ENCODE measurements around the gene HEPACAM2. TPM values are rescaled to one million over a fixed set of nuclear protein-coding genes. Genes with fewer than 3 reads are reported as not detected.

The HEPACAM2 gene
- total RNA-seq (not detected), polyA plus RNA-seq (not detected)
- long read RNA-seq, donor 1 = 0 reads
- long read RNA-seq, donor 2 = 0 reads
- long read RNA-seq, donor 3 = 0 reads

DNA sequence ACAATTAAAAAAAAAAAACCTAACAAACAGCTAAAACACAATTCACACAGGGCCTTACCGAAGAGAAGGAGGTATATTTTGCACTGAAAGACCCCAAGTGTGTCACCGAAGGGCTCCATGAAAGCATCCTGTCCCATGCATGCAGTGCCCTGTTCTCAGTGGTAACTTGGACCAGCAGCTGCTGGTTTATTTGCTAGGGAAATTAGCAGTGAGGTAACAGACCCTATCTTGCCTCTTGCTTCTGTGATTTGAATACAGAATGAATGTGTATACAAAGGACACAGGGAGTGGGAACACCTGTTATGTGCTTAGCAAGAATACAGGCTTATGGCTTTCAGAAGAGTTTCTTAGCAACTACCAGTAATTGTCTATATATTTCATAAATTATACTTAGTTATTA is at the start of gene HEPACAM2:
Gene HEPACAM2, minus strand, starts transcription at position 160 of the 400 bp plus-strand sequence.
- WGBS, 4 donors = 58 to 73% (median 73%) methylated on average over 2 of the region's 2 CpGs
- Histone ChIP-seq H3K36me3 (no peaks in the 10 kb centered on the region), H3K4me3 (no peak within 1 kb of the TSS), H3K27me3 (no peaks in the 10 kb centered on the region), H3K9me3 (no peaks in the 10 kb centered on the region), H3K27ac (no peak within 1 kb of the TSS), H3K4me1 (peaks cover 0 to 10% (median 0%) of the 10 kb centered on the region in 12 donors)
- ATAC-seq (no peak), DNase-seq (no peak)
- intact Hi-C loops (cut with DNase I) = loop anchor here in 2 of 10 donors (5.0 to 10.0 kb wide), 2 partner anchors 82 to 604 kb away; partner anchors contain the start of gene SAMD9L (in 1 of the 2)
- TF ChIP-seq POLR2A (IDR thresholded peaks at IDR 0.05) = no peak
- TF ChIP-seq, protein P1, sequence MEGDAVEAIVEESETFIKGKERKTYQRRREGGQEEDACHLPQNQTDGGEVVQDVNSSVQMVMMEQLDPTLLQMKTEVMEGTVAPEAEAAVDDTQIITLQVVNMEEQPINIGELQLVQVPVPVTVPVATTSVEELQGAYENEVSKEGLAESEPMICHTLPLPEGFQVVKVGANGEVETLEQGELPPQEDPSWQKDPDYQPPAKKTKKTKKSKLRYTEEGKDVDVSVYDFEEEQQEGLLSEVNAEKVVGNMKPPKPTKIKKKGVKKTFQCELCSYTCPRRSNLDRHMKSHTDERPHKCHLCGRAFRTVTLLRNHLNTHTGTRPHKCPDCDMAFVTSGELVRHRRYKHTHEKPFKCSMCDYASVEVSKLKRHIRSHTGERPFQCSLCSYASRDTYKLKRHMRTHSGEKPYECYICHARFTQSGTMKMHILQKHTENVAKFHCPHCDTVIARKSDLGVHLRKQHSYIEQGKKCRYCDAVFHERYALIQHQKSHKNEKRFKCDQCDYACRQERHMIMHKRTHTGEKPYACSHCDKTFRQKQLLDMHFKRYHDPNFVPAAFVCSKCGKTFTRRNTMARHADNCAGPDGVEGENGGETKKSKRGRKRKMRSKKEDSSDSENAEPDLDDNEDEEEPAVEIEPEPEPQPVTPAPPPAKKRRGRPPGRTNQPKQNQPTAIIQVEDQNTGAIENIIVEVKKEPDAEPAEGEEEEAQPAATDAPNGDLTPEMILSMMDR (IDR thresholded peaks at IDR 0.05) = no peak

DNA sequence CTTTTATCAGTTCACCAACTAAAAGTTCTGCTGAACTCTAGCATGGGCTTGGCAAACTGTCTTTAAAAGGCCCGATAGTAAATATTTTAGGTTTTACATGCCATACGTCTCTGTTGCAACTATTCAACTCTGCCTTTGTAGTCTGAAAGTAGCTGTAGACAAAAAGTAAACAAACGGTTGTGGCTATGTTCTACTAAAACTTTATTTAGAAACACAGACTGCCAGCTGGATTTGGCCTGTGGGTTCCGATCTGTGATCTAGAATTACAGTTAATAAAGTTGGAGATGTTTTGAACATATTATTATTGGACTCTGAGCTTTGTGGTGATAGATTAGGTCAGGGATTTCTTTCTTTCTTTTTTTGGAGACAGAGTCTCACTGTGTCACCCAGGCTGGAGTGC is 39.0 kb upstream of the HEPACAM2 start:
- no peak for DNase-seq
- H3K36me3 ChIP-seq = peaks cover 0 to 68% (median 18%) of the 10 kb centered on the region in 9 donors
- WGBS, 4 donors = 84 to 91% (median 88%) methylated on average over 4 of the region's 4 CpGs
- no peaks in the 10 kb centered on the region for H3K9me3 ChIP-seq
- intact Hi-C loops (cut with DNase I) = no loop called here
- H3K4me3 ChIP-seq = no peak overlapping the region
- ATAC-seq = no peak
- no peaks in the 10 kb centered on the region for H3K4me1 ChIP-seq
- no peak overlapping the region for H3K27ac ChIP-seq
- H3K27me3 ChIP-seq = no peaks in the 10 kb centered on the region
- TF ChIP-seq, protein P1 (IDR thresholded peaks at IDR 0.05) = no peak
- no peak for TF ChIP-seq POLR2A (IDR thresholded peaks at IDR 0.05)

DNA sequence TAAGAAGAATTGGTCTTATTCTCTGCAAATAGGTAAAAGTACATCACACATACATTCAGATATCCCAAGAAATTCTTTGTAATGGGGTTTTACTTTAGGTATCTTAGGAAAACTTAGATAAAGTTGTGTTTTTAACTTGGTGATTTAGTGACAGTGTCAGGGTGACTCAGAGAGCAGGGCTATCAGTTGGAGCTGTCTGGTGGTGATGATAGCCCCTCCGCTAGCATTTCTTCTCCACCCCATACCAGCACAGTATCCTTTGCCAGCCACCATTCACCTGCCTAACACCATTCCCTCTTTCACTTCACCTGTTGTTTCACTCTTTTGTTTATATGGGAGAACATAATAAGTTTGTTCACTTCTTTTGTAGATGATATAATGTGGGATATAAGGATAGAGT is 36.3 kb upstream of the HEPACAM2 start:
- 90 to 97% (median 92%) methylated on average over 1 of the region's 1 CpG for WGBS, 4 donors
- Histone ChIP-seq H3K4me3 (no peak overlapping the region), H3K27me3 (no peaks in the 10 kb centered on the region), H3K4me1 (no peaks in the 10 kb centered on the region), H3K36me3 (peaks cover 0 to 82% (median 33%) of the 10 kb centered on the region in 9 donors), H3K9me3 (no peaks in the 10 kb centered on the region), H3K27ac (no peak overlapping the region)
- intact Hi-C loops (cut with DNase I) = no loop called here
- ATAC-seq (no peak), DNase-seq (no peak)
- TF ChIP-seq, protein P1 (IDR thresholded peaks at IDR 0.05) = no peak
- TF ChIP-seq POLR2A (IDR thresholded peaks at IDR 0.05) = no peak

DNA sequence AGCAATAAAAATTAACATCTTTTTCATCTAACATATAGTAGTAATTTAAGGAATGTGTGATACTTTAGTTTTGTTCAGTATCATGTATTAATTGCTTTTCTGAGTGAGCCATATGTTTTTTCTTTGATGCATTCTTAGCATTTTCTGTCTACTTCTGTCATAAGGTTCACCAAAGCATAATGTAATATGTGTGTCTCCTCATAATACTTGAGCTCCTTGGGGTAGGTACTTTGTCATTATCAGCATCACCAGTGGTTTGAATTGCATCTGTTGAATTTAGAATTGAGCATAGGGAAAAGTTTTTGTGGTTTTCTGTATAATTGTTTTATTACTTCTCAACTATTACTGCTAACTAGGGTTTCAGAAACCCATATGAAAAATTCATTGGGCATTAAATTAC is 32.4 kb upstream of the HEPACAM2 start:
- Histone ChIP-seq H3K27ac (no peak overlapping the region), H3K36me3 (peaks cover 0 to 77% (median 33%) of the 10 kb centered on the region in 9 donors), H3K9me3 (no peaks in the 10 kb centered on the region), H3K27me3 (no peaks in the 10 kb centered on the region), H3K4me3 (no peak overlapping the region), H3K4me1 (no peaks in the 10 kb centered on the region)
- intact Hi-C loops (cut with DNase I) = no loop called here
- DNase-seq (no peak), ATAC-seq (no peak)
- TF ChIP-seq POLR2A (IDR thresholded peaks at IDR 0.05) = no peak
- TF ChIP-seq, protein P1 (IDR thresholded peaks at IDR 0.05) = no peak
